Measurements from ENCODE around the gene PACSIN2.
A peak's percentile ranks its signal among the peaks of the same experiment; 100 is the strongest.

The PACSIN2 gene

GRCh38 chr22:43014869-43015676 lies at the start of gene PACSIN2:
Gene PACSIN2 (minus strand): TSS chr22:43015149. CDS start chr22:42912080, 103,069 bp downstream.
- Histone ChIP-seq H3K4me1 (ENCODE audit: control insufficient read depth, insufficient read depth, low read length, unreplicated experiment) (peaks cover 14% of the 10 kb centered on the region), H3K36me3 (ENCODE audit: insufficient read depth, low read length) (no peaks in the 10 kb centered on the region), H3K79me2 (ENCODE audit: control insufficient read depth, insufficient read depth, low read length, unreplicated experiment) (peaks cover 44% of the 10 kb centered on the region), H2AFZ (ENCODE audit: low read length, unreplicated experiment) (peak within 1 kb of the TSS; percentile 75), H3K27ac (ENCODE audit: low read depth, low read length) (no peak within 1 kb of the TSS; the same call in 1 of the 2 replicates), H3K4me3 (ENCODE audit: low read depth, low read length) (peak within 1 kb of the TSS; percentile 83), H3K27me3 (ENCODE audit: insufficient read depth, low read length) (no peaks in the 10 kb centered on the region)

- Histone ChIP-seq H3K27ac (ENCODE audit: low read depth, low read length) (no peak overlapping the region), H3K27me3 (ENCODE audit: insufficient read depth, low read length) (no peaks in the 10 kb centered on the region), H3K4me1 (ENCODE audit: control insufficient read depth, insufficient read depth, low read length, unreplicated experiment) (no peaks in the 10 kb centered on the region), H2AFZ (ENCODE audit: low read length, unreplicated experiment) (no peak overlapping the region), H3K79me2 (ENCODE audit: control insufficient read depth, insufficient read depth, low read length, unreplicated experiment) (no peaks in the 10 kb centered on the region), H3K4me3 (ENCODE audit: low read depth, low read length) (no peak overlapping the region), H3K36me3 (ENCODE audit: insufficient read depth, low read length) (no peaks in the 10 kb centered on the region)
Measured at GRCh38 chr22:43060183-43060582, 45.2 kb upstream of the PACSIN2 start.

GRCh38 chr22:43057641-43058040 lies 42.7 kb upstream of the PACSIN2 start:
- Histone ChIP-seq H3K79me2 (ENCODE audit: control insufficient read depth, insufficient read depth, low read length, unreplicated experiment) (no peaks in the 10 kb centered on the region), H3K36me3 (ENCODE audit: insufficient read depth, low read length) (no peaks in the 10 kb centered on the region), H3K4me3 (ENCODE audit: low read depth, low read length) (no peak overlapping the region), H2AFZ (ENCODE audit: low read length, unreplicated experiment) (no peak overlapping the region), H3K27ac (ENCODE audit: low read depth, low read length) (no peak overlapping the region), H3K4me1 (ENCODE audit: control insufficient read depth, insufficient read depth, low read length, unreplicated experiment) (no peaks in the 10 kb centered on the region), H3K27me3 (ENCODE audit: insufficient read depth, low read length) (no peaks in the 10 kb centered on the region)

- H3K36me3 ChIP-seq (ENCODE audit: insufficient read depth, low read length) = no peaks in the 10 kb centered on the region
- no peak overlapping the region for H3K4me3 ChIP-seq (ENCODE audit: low read depth, low read length)
- no peak overlapping the region for H2AFZ ChIP-seq (ENCODE audit: low read length, unreplicated experiment)
- no peaks in the 10 kb centered on the region for H3K27me3 ChIP-seq (ENCODE audit: insufficient read depth, low read length)
- H3K27ac ChIP-seq (ENCODE audit: low read depth, low read length) = no peak overlapping the region
- no peaks in the 10 kb centered on the region for H3K79me2 ChIP-seq (ENCODE audit: control insufficient read depth, insufficient read depth, low read length, unreplicated experiment)
- H3K4me1 ChIP-seq (ENCODE audit: control insufficient read depth, insufficient read depth, low read length, unreplicated experiment) = no peaks in the 10 kb centered on the region
Measured at GRCh38 chr22:43053176-43053575, 38.2 kb upstream of the PACSIN2 start.

- no peak overlapping the region for H2AFZ ChIP-seq (ENCODE audit: low read length, unreplicated experiment)
- H3K36me3 ChIP-seq (ENCODE audit: insufficient read depth, low read length) = no peaks in the 10 kb centered on the region
- H3K4me3 ChIP-seq (ENCODE audit: low read depth, low read length) = no peak overlapping the region
- H3K27me3 ChIP-seq (ENCODE audit: insufficient read depth, low read length) = no peaks in the 10 kb centered on the region
- no peaks in the 10 kb centered on the region for H3K79me2 ChIP-seq (ENCODE audit: control insufficient read depth, insufficient read depth, low read length, unreplicated experiment)
- no peaks in the 10 kb centered on the region for H3K4me1 ChIP-seq (ENCODE audit: control insufficient read depth, insufficient read depth, low read length, unreplicated experiment)
- no peak overlapping the region for H3K27ac ChIP-seq (ENCODE audit: low read depth, low read length)
Measured at GRCh38 chr22:43050995-43051394, 36.0 kb upstream of the PACSIN2 start.

GRCh38 chr22:43047605-43048004 lies 32.7 kb upstream of the PACSIN2 start:
- Histone ChIP-seq H2AFZ (ENCODE audit: low read length, unreplicated experiment) (no peak overlapping the region), H3K36me3 (ENCODE audit: insufficient read depth, low read length) (no peaks in the 10 kb centered on the region), H3K4me3 (ENCODE audit: low read depth, low read length) (no peak overlapping the region), H3K4me1 (ENCODE audit: control insufficient read depth, insufficient read depth, low read length, unreplicated experiment) (no peaks in the 10 kb centered on the region), H3K79me2 (ENCODE audit: control insufficient read depth, insufficient read depth, low read length, unreplicated experiment) (no peaks in the 10 kb centered on the region), H3K27me3 (ENCODE audit: insufficient read depth, low read length) (no peaks in the 10 kb centered on the region), H3K27ac (ENCODE audit: low read depth, low read length) (no peak overlapping the region)

- H3K27ac ChIP-seq (ENCODE audit: low read depth, low read length) = no peak overlapping the region
Measured at GRCh38 chr22:43044290-43044712, 29.4 kb upstream of the PACSIN2 start.

GRCh38 chr22:43042101-43042780 lies 27.3 kb upstream of the PACSIN2 start:
- Histone ChIP-seq H3K27ac (ENCODE audit: low read depth, low read length) (no peak overlapping the region), H3K4me3 (ENCODE audit: low read depth, low read length) (no peak overlapping the region), H3K27me3 (ENCODE audit: insufficient read depth, low read length) (no peaks in the 10 kb centered on the region), H3K4me1 (ENCODE audit: control insufficient read depth, insufficient read depth, low read length, unreplicated experiment) (no peaks in the 10 kb centered on the region), H3K79me2 (ENCODE audit: control insufficient read depth, insufficient read depth, low read length, unreplicated experiment) (no peaks in the 10 kb centered on the region), H2AFZ (ENCODE audit: low read length, unreplicated experiment) (no peak overlapping the region), H3K36me3 (ENCODE audit: insufficient read depth, low read length) (no peaks in the 10 kb centered on the region)

More at GRCh38 chr22:43044290-43044712, 29.4 kb upstream of the PACSIN2 start:
- Histone ChIP-seq H3K36me3 (ENCODE audit: insufficient read depth, low read length) (no peaks in the 10 kb centered on the region), H3K79me2 (ENCODE audit: control insufficient read depth, insufficient read depth, low read length, unreplicated experiment) (no peaks in the 10 kb centered on the region), H3K4me1 (ENCODE audit: control insufficient read depth, insufficient read depth, low read length, unreplicated experiment) (no peaks in the 10 kb centered on the region), H3K27me3 (ENCODE audit: insufficient read depth, low read length) (no peaks in the 10 kb centered on the region), H3K4me3 (ENCODE audit: low read depth, low read length) (no peak overlapping the region), H2AFZ (ENCODE audit: low read length, unreplicated experiment) (no peak overlapping the region)

GRCh38 chr22:43039800-43040199 lies 24.9 kb upstream of the PACSIN2 start:
- no peaks in the 10 kb centered on the region for H3K27me3 ChIP-seq (ENCODE audit: insufficient read depth, low read length)
- H3K27ac ChIP-seq (ENCODE audit: low read depth, low read length) = no peak overlapping the region
- no peaks in the 10 kb centered on the region for H3K4me1 ChIP-seq (ENCODE audit: control insufficient read depth, insufficient read depth, low read length, unreplicated experiment)
- no peaks in the 10 kb centered on the region for H3K79me2 ChIP-seq (ENCODE audit: control insufficient read depth, insufficient read depth, low read length, unreplicated experiment)
- no peaks in the 10 kb centered on the region for H3K36me3 ChIP-seq (ENCODE audit: insufficient read depth, low read length)
- H2AFZ ChIP-seq (ENCODE audit: low read length, unreplicated experiment) = no peak overlapping the region
- H3K4me3 ChIP-seq (ENCODE audit: low read depth, low read length) = no peak overlapping the region

GRCh38 chr22:43038325-43038724 lies 23.4 kb upstream of the PACSIN2 start:
- Histone ChIP-seq H3K36me3 (ENCODE audit: insufficient read depth, low read length) (no peaks in the 10 kb centered on the region), H2AFZ (ENCODE audit: low read length, unreplicated experiment) (no peak overlapping the region), H3K4me1 (ENCODE audit: control insufficient read depth, insufficient read depth, low read length, unreplicated experiment) (no peaks in the 10 kb centered on the region), H3K27me3 (ENCODE audit: insufficient read depth, low read length) (no peaks in the 10 kb centered on the region), H3K27ac (ENCODE audit: low read depth, low read length) (no peak overlapping the region), H3K4me3 (ENCODE audit: low read depth, low read length) (no peak overlapping the region), H3K79me2 (ENCODE audit: control insufficient read depth, insufficient read depth, low read length, unreplicated experiment) (no peaks in the 10 kb centered on the region)

Measured in ACC112 (cell line).